NOMO-1 (cell line): Measurements from ENCODE around the gene FRAT2.
"Not testable (repeated sequence)": the region's sequence is repeated elsewhere in the genome, so short reads cannot be mapped to it uniquely, and the experiment has no call there.

Experiments used
- DNase-seq, 2 experiments: peaks; one replicate each; lab custom pipeline; 2025; ENCODE audit not compliant: unreplicated experiment in 2 of 2; lab: John Stamatoyannopoulos, UW

Gene FRAT2

GRCh38 chr10:97356918-97357317 is 22.4 kb upstream of the FRAT2 start:
- DNase-seq = no peak

- peak; percentile 27 to 53 for DNase-seq
Observed at GRCh38 chr10:97356318-97356914, 21.9 kb upstream of the FRAT2 start.

- peak in 1 of 2 experiments; percentile 50 for DNase-seq
Observed at GRCh38 chr10:97355571-97355975, 21.0 kb upstream of the FRAT2 start.

- no peak for DNase-seq
Observed at GRCh38 chr10:97353945-97354344, 19.4 kb upstream of the FRAT2 start.

GRCh38 chr10:97349752-97350513 is 15.4 kb upstream of the FRAT2 start:
- DNase-seq = no peak

- no peak for DNase-seq
Observed at GRCh38 chr10:97347317-97347716, 12.8 kb upstream of the FRAT2 start.

- not testable (repeated sequence) for DNase-seq
Observed at GRCh38 chr10:97343664-97344063, 9.1 kb upstream of the FRAT2 start.

GRCh38 chr10:97341416-97341815 is 6.9 kb upstream of the FRAT2 start:
- no peak for DNase-seq

- no peak for DNase-seq
Observed at GRCh38 chr10:97338041-97338440, 3.5 kb upstream of the FRAT2 start.

GRCh38 chr10:97336942-97337831 is 2.7 kb upstream of the FRAT2 start:
- no peak for DNase-seq

- no peak for DNase-seq
Observed at GRCh38 chr10:97336446-97336845, 1.9 kb upstream of the FRAT2 start.

- DNase-seq = no peak
Observed at GRCh38 chr10:97336006-97336405, 1.5 kb upstream of the FRAT2 start.

GRCh38 chr10:97335188-97335619 is 675 bp upstream of the FRAT2 start:
- no peak for DNase-seq

GRCh38 chr10:97333601-97334369 is 744 bp downstream of the FRAT2 start:
- DNase-seq = peak; percentile 54 to 70

GRCh38 chr10:97333351-97333600 is 1.3 kb downstream of the FRAT2 start:
- DNase-seq = peak in 1 of 2 experiments; percentile 35

GRCh38 chr10:97332591-97333350 is 1.8 kb downstream of the FRAT2 start:
- no peak for DNase-seq

GRCh38 chr10:97331153-97331703 is 3.3 kb downstream of the FRAT2 start:
- no peak for DNase-seq

GRCh38 chr10:97329766-97330165 is 4.8 kb downstream of the FRAT2 start:
- no peak for DNase-seq

GRCh38 chr10:97328646-97329453 is 5.7 kb downstream of the FRAT2 start:
- DNase-seq = no peak
